HEK293 (cell line): ENCODE data around the gene CDC42BPA.

Source experiments
- CTCF ChIA-PET: fragments of 350-600 bp; formaldehyde crosslinking; extraction: SDS; loops from one replicate; lab custom pipeline; 2021; ENCODE audit warnings: antibody characterized with exemption; lab: Yijun Ruan, JAX
- POLR2A ChIA-PET: fragments of 300-600 bp; formaldehyde crosslinking; extraction: SDS; loops from one replicate; lab custom pipeline; 2020; ENCODE audit warnings: antibody characterized with exemption, inconsistent platforms; lab: Yijun Ruan, JAX
- H3K27ac ChIP-seq: fragments of 200-500 bp; sonication (Bioruptor generic); 2 replicates; pipeline ENCODE4 v1.5.1; 2014; ENCODE audit warnings: low read depth, low read length, control low read depth, inconsistent platforms; ENCODE audit errors: extremely low read depth
- H3K36me3 ChIP-seq, 2 experiments: fragments of 200-500 bp in 1 of 2; sonication (Bioruptor generic) in 1 of 2; 1 replicate in 1 of 2; 2 replicates in 1 of 2; pipeline ENCODE4 v1.5.1; 2014 to 2017; ENCODE audit warnings: inconsistent platforms in 2 of 2, low read length in 2 of 2; ENCODE audit not compliant: control insufficient read depth in 2 of 2, insufficient read depth in 1 of 2
- H3K4me1 ChIP-seq: fragments of 200-500 bp; sonication (Bioruptor generic); 2 replicates; pipeline ENCODE4 v1.5.1; 2014; ENCODE audit warnings: mild to moderate bottlenecking, low read length, inconsistent platforms; ENCODE audit not compliant: control insufficient read depth, insufficient read depth
- H3K4me3 ChIP-seq: 2 replicates; pipeline ENCODE4 v1.5.1; 2011; ENCODE audit warnings: low read depth, mild to moderate bottlenecking, control low read depth, low read length, moderate library complexity
- H3K9me3 ChIP-seq: fragments of 200-500 bp; sonication (Bioruptor generic); 2 replicates; pipeline ENCODE4 v1.5.1; 2014; ENCODE audit warnings: low read depth, low read length, inconsistent platforms; ENCODE audit not compliant: control insufficient read depth, insufficient read depth
- AEBP2 ChIP-seq: fragments of 450-650 bp; formaldehyde crosslinking; IDR thresholded peaks from 2 replicates; pipeline ENCODE4 v1.5.1; 2016; ENCODE audit warnings: missing biosample characterization, missing genetic modification characterization, borderline replicate concordance
- KLF17 ChIP-seq: fragments of 450-650 bp; formaldehyde crosslinking; IDR thresholded peaks from 2 replicates; pipeline ENCODE4 v1.5.1; 2016; ENCODE audit warnings: missing biosample characterization, missing genetic modification characterization
- SP2 ChIP-seq: fragments of 450-650 bp; formaldehyde crosslinking; IDR thresholded peaks from 2 replicates; pipeline ENCODE4 v1.5.1; 2016; ENCODE audit warnings: missing biosample characterization, missing genetic modification characterization
- SP7 ChIP-seq: fragments of 450-650 bp; formaldehyde crosslinking; IDR thresholded peaks from 2 replicates; pipeline ENCODE4 v1.5.1; 2016; ENCODE audit warnings: missing biosample characterization, missing genetic modification characterization
- ZBTB6 ChIP-seq: fragments of 450-650 bp; formaldehyde crosslinking; IDR thresholded peaks from 2 replicates; pipeline ENCODE4 v1.5.1; 2017; ENCODE audit warnings: missing biosample characterization, missing genetic modification characterization
- ZFHX2 ChIP-seq: fragments of 450-650 bp; formaldehyde crosslinking; conservative IDR thresholded peaks from 2 replicates; pipeline ENCODE4 v1.5.1; 2016; ENCODE audit warnings: missing biosample characterization, missing genetic modification characterization
- ZIC2 ChIP-seq: fragments of 450-650 bp; formaldehyde crosslinking; IDR thresholded peaks from 2 replicates; pipeline ENCODE4 v1.5.1; 2016; ENCODE audit warnings: missing biosample characterization, missing genetic modification characterization
- ZNF112 ChIP-seq: fragments of 450-650 bp; formaldehyde crosslinking; IDR thresholded peaks from 2 replicates; pipeline ENCODE4 v1.5.0; 2017; ENCODE audit warnings: missing biosample characterization, missing genetic modification characterization
- ZNF114 ChIP-seq: fragments of 450-650 bp; formaldehyde crosslinking; IDR thresholded peaks from 2 replicates; pipeline ENCODE4 v1.5.0; 2017; ENCODE audit warnings: missing biosample characterization, missing genetic modification characterization
- ZNF133 ChIP-seq: fragments of 450-650 bp; formaldehyde crosslinking; IDR thresholded peaks from 2 replicates; pipeline ENCODE4 v1.5.1; 2016; ENCODE audit warnings: missing biosample characterization, missing genetic modification characterization
- ZNF157 ChIP-seq: fragments of 450-650 bp; formaldehyde crosslinking; IDR thresholded peaks from 2 replicates; pipeline ENCODE4 v1.5.1; 2016; ENCODE audit warnings: missing biosample characterization, missing genetic modification characterization
- ZNF274 ChIP-seq, 2 experiments: fragments of 200-500 bp in 1 of 2; fragments of 450-650 bp in 1 of 2; sonication (Bioruptor generic) in 1 of 2; formaldehyde crosslinking in 1 of 2; IDR thresholded peaks; 2 replicates each; pipeline versions ENCODE4 v1.5.1 to v1.6.1; 2014 to 2016; ENCODE audit warnings: borderline replicate concordance in 1 of 2, inconsistent platforms in 1 of 2, low read length in 1 of 2, missing biosample characterization in 1 of 2, missing genetic modification characterization in 1 of 2
- ZNF280D ChIP-seq: fragments of 450-650 bp; formaldehyde crosslinking; IDR thresholded peaks from 2 replicates; pipeline ENCODE4 v1.5.1; 2016; ENCODE audit warnings: missing biosample characterization, missing genetic modification characterization
- ZNF37A ChIP-seq: fragments of 450-650 bp; IDR thresholded peaks from 2 replicates; pipeline ENCODE4 v1.5.1; 2018; ENCODE audit warnings: missing biosample characterization, missing genetic modification characterization
- ZNF433 ChIP-seq: fragments of 450-650 bp; formaldehyde crosslinking; IDR thresholded peaks from 2 replicates; pipeline ENCODE4 v1.5.1; 2016; ENCODE audit warnings: missing biosample characterization, missing genetic modification characterization, low read depth
- ZNF626 ChIP-seq: fragments of 450-650 bp; sonication (Bioruptor Pico); formaldehyde crosslinking; IDR thresholded peaks from 2 replicates; pipeline ENCODE4 v1.5.1; 2018; ENCODE audit warnings: missing biosample characterization, missing genetic modification characterization, inconsistent platforms

Gene CDC42BPA

GRCh38 chr1:226954337-226954736 is 364.0 kb downstream of the CDC42BPA start:
- Histone ChIP-seq H3K4me1 (no peaks in the 10 kb centered on the region), H3K4me3 (no peak overlapping the region), H3K27ac (no peak overlapping the region), H3K9me3 (no peaks in the 10 kb centered on the region), H3K36me3 (peaks cover 0 to 8% of the 10 kb centered on the region in 2 experiments; a peak in 1 of 3 replicates)
- POLR2A ChIA-PET = interaction anchor here (0.7 kb wide), 1 partner anchor 14 kb away, joined by 3 read pairs; the partner anchor contains the start of gene COQ8A
- CTCF ChIA-PET = interaction anchor here (0.6 kb wide), 1 partner anchor 578 kb away, joined by 3 read pairs; no protein-coding TSS in a partner anchor
- TF ChIP-seq ZNF280D (tag by site-specific recombination) (no peak), ZNF626 (no peak), ZNF133 (tag by site-specific recombination) (no peak), ZNF433 (tag by site-specific recombination) (no peak), AEBP2 (tag by site-specific recombination) (no peak), SP7 (no peak), KLF17 (tag by site-specific recombination) (no peak), ZNF37A (tag by site-specific recombination) (no peak), SP2 (tag by site-specific recombination) (no peak)

GRCh38 chr1:226953175-226953800 is 365.0 kb downstream of the CDC42BPA start:
- CTCF ChIA-PET = interaction anchor here (0.6 kb wide), 1 partner anchor 579 kb away, joined by 3 read pairs; no protein-coding TSS in a partner anchor
- TF ChIP-seq ZFHX2 (tag by site-specific recombination) (no peak), ZIC2 (0 out of 2 replicates have a peak, but pooled peaks have one; percentile 47)
- Histone ChIP-seq H3K9me3 (no peaks in the 10 kb centered on the region), H3K4me3 (no peak overlapping the region), H3K36me3 (peaks cover 0 to 9% of the 10 kb centered on the region in 2 experiments; a peak in 1 of 3 replicates), H3K4me1 (no peaks in the 10 kb centered on the region), H3K27ac (no peak overlapping the region)
- POLR2A ChIA-PET = no interaction called here

- Histone ChIP-seq H3K27ac (no peak overlapping the region), H3K4me1 (no peaks in the 10 kb centered on the region), H3K9me3 (no peaks in the 10 kb centered on the region), H3K4me3 (no peak overlapping the region), H3K36me3 (peaks cover 0 to 9% of the 10 kb centered on the region in 2 experiments; a peak in 1 of 3 replicates)
- TF ChIP-seq ZNF274 (IDR thresholded peaks at IDR 0.05; ENCODE audit: low read length) (no peak), ZNF274 (tag by site-specific recombination; IDR thresholded peaks at IDR 0.05; ENCODE audit: borderline replicate concordance) (no peak), ZNF157 (tag by site-specific recombination) (no peak), ZFHX2 (tag by site-specific recombination) (no peak), ZNF112 (tag by site-specific recombination) (no peak), ZNF114 (tag by site-specific recombination) (no peak), ZBTB6 (no peak)
- POLR2A ChIA-PET = no interaction called here
- CTCF ChIA-PET = interaction anchor here (0.6 to 0.9 kb wide), 2 partner anchors 15 to 1548 kb away, joined by 3 read pairs; no protein-coding TSS in a partner anchor
Measured at GRCh38 chr1:226952118-226952441, 366.2 kb downstream of the CDC42BPA start.
